ENCODE data around the gene TBXA2R.

Gene TBXA2R

GRCh38 chr19:3622224-3622623 is 15.5 kb upstream of the TBXA2R start:
- H3K27ac Mint-ChIP-seq, result no peak overlapping the region
- peaks cover 21% of the 10 kb centered on the region for H3K4me1 Mint-ChIP-seq
- H3K9me3 Mint-ChIP-seq, result no peaks in the 10 kb centered on the region
- H3K4me3 Mint-ChIP-seq, result peak overlapping the region; percentile 39 to 72 (median 63)
- H3K36me3 Mint-ChIP-seq (ENCODE audit: low read depth), result peaks cover 4% of the 10 kb centered on the region
- no peak for TF ChIP-seq CTCF (IDR thresholded peaks at IDR 0.05; ENCODE audit: unreplicated experiment in 3 of 3)
- no peaks in the 10 kb centered on the region for H3K27me3 Mint-ChIP-seq (ENCODE audit: low read depth)

GRCh38 chr19:3621689-3622088 is 15.0 kb upstream of the TBXA2R start:
- Mint-ChIP-seq H3K9me3 (no peaks in the 10 kb centered on the region), H3K27ac (no peak overlapping the region)

GRCh38 chr19:3620817-3621547 is 14.3 kb upstream of the TBXA2R start:
- Mint-ChIP-seq H3K4me1 (peaks cover 10% of the 10 kb centered on the region), H3K36me3 (ENCODE audit: low read depth) (peaks cover 4% of the 10 kb centered on the region), H3K4me3 (no peak overlapping the region), H3K9me3 (no peaks in the 10 kb centered on the region), H3K27ac (no peak overlapping the region), H3K27me3 (ENCODE audit: low read depth) (no peaks in the 10 kb centered on the region)
- no peak for TF ChIP-seq CTCF (IDR thresholded peaks at IDR 0.05; ENCODE audit: unreplicated experiment in 3 of 3)

More at GRCh38 chr19:3621689-3622088, 15.0 kb upstream of the TBXA2R start:
- Mint-ChIP-seq H3K4me3 (no peak overlapping the region), H3K27me3 (ENCODE audit: low read depth) (no peaks in the 10 kb centered on the region), H3K36me3 (ENCODE audit: low read depth) (peaks cover 4% of the 10 kb centered on the region), H3K4me1 (peaks cover 16% of the 10 kb centered on the region)
- TF ChIP-seq CTCF (IDR thresholded peaks at IDR 0.05; ENCODE audit: unreplicated experiment in 3 of 3), result no peak

DNA sequence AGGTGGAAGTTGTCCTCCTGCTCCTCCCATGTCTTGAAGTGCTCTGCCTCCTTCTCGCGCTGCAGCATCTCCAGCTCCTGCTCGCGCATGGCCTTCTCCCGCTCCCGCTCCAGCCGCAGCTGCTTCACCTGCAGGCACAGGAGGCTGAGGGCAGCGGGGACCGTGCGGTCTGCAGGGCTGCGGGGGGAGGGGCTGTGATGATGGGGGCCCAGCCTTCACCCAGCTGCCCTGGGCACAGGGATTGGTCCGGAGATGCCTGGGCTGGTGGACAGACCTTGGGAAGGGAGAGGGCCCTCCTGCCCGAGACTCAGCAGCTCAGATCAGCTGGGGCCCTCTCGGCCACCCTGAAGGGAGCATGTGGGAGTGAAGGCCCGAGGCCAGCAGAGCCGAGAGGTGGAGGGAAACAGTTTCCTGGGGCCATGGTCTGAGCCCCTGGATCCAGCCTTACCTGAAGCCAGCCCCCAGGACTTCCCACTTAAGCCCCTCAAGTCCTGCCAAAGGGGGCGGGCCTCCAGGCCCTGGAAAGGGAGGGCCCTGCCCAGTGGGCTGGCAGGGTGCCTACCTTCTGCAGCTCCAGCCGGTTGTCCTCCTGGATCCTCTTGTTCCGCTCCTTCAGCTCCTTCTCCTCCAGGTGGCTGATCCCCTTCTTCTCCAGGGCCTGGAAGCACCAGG is 13.6 kb upstream of the TBXA2R start:
- H3K9me3 Mint-ChIP-seq, result no peaks in the 10 kb centered on the region

GRCh38 chr19:3619631-3620012 is 12.9 kb upstream of the TBXA2R start:
- Mint-ChIP-seq H3K9me3 (no peaks in the 10 kb centered on the region), H3K4me1 (peaks cover 7% of the 10 kb centered on the region), H3K4me3 (no peak overlapping the region), H3K27me3 (ENCODE audit: low read depth) (no peaks in the 10 kb centered on the region), H3K36me3 (ENCODE audit: low read depth) (peaks cover 4% of the 10 kb centered on the region), H3K27ac (no peak overlapping the region)
- no peak for TF ChIP-seq CTCF (IDR thresholded peaks at IDR 0.05; ENCODE audit: unreplicated experiment in 3 of 3)

More for the DNA sequence above, 13.6 kb upstream of the TBXA2R start:
- H3K4me3 Mint-ChIP-seq, result no peak overlapping the region
- H3K4me1 Mint-ChIP-seq, result peaks cover 7% of the 10 kb centered on the region
- peaks cover 4% of the 10 kb centered on the region for H3K36me3 Mint-ChIP-seq (ENCODE audit: low read depth)
- no peaks in the 10 kb centered on the region for H3K27me3 Mint-ChIP-seq (ENCODE audit: low read depth)
- no peak overlapping the region for H3K27ac Mint-ChIP-seq
- no peak for TF ChIP-seq CTCF (IDR thresholded peaks at IDR 0.05; ENCODE audit: unreplicated experiment in 3 of 3)

Data from nephron (organoid).